Esophagus squamous epithelium (tissue), 4 donors: ENCODE measurements around the gene RANBP3.

Experiments
- POLR2A ChIP-seq, 4 donors: fragments of 450-650 bp; IDR thresholded peaks; one replicate each; pipeline ENCODE4 v1.6.1; 2017; ENCODE audit warnings: antibody characterized with exemption in 4 of 4, mild to moderate bottlenecking in 4 of 4, moderate library complexity in 3 of 4
- TF ChIP-seq, protein P1 (sequence below), 6 experiments: fragments of 450-650 bp in 4 of 6; fragments of 200-600 bp in 2 of 6; sonication (generic) in 2 of 6; IDR thresholded peaks; one replicate each; pipeline ENCODE4 v1.5.1; 2016 to 2019; ENCODE audit warnings: antibody characterized with exemption in 6 of 6, mild to moderate bottlenecking in 4 of 6, moderate library complexity in 4 of 6

GRCh38 chr19:5916181-5916708 is 61.7 kb downstream of the RANBP3 start:
- TF ChIP-seq, protein P1, sequence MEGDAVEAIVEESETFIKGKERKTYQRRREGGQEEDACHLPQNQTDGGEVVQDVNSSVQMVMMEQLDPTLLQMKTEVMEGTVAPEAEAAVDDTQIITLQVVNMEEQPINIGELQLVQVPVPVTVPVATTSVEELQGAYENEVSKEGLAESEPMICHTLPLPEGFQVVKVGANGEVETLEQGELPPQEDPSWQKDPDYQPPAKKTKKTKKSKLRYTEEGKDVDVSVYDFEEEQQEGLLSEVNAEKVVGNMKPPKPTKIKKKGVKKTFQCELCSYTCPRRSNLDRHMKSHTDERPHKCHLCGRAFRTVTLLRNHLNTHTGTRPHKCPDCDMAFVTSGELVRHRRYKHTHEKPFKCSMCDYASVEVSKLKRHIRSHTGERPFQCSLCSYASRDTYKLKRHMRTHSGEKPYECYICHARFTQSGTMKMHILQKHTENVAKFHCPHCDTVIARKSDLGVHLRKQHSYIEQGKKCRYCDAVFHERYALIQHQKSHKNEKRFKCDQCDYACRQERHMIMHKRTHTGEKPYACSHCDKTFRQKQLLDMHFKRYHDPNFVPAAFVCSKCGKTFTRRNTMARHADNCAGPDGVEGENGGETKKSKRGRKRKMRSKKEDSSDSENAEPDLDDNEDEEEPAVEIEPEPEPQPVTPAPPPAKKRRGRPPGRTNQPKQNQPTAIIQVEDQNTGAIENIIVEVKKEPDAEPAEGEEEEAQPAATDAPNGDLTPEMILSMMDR (IDR thresholded peaks at IDR 0.05), result no peak
- no peak for TF ChIP-seq POLR2A (IDR thresholded peaks at IDR 0.05)
